CD4-positive, CD25-positive, alpha-beta regulatory T cell (primary cell): Measurements from ENCODE around the gene ITGB8. TPM values are rescaled to one million over a fixed set of nuclear protein-coding genes. Genes with fewer than 3 reads are reported as not detected.

Source experiments
- ATAC-seq, 2 donors: fragments of 150-1000 bp; cut with Tn5 transposase; one replicate each; pipeline ENCODE4 v1.10.0; 2021; ENCODE audit warnings: low read depth in 2 of 2, moderate number of reproducible peaks in 2 of 2, moderate library complexity in 1 of 2
- DNase-seq, 3 donors: peaks; one replicate each; pipeline versions ENCODE4 v3.0.0 to v3.0.0-alpha.2; 2012 to 2022; ENCODE audit warnings: mixed read lengths in 1 of 3
- H3K27ac ChIP-seq: one replicate; pipeline ENCODE4 v1.7.0; 2013; ENCODE audit warnings: mild to moderate bottlenecking, low read length; ENCODE audit not compliant: insufficient read depth, poor library complexity, severe bottlenecking
- H3K27me3 ChIP-seq: one replicate; pipeline ENCODE4 v1.7.0; 2013; ENCODE audit warnings: low read length; ENCODE audit not compliant: control insufficient read depth, insufficient read depth
- H3K36me3 ChIP-seq: one replicate; pipeline ENCODE4 v1.7.0; 2013; ENCODE audit warnings: mild to moderate bottlenecking, low read length, moderate library complexity; ENCODE audit not compliant: control insufficient read depth, insufficient read depth
- H3K4me1 ChIP-seq: 2 replicates; pipeline ENCODE4 v1.7.0; 2013; ENCODE audit warnings: mild to moderate bottlenecking, low read length; ENCODE audit not compliant: insufficient read depth, control insufficient read depth, poor library complexity, severe bottlenecking
- H3K4me3 ChIP-seq: one replicate; pipeline ENCODE4 v1.7.0; 2013; ENCODE audit warnings: low read depth, mild to moderate bottlenecking, low read length, moderate library complexity
- H3K9me3 ChIP-seq, 2 experiments: 1 replicate in 1 of 2; 2 replicates in 1 of 2; pipeline ENCODE4 v1.7.0; 2013; ENCODE audit warnings: low read length in 2 of 2, mild to moderate bottlenecking in 1 of 2, moderate library complexity in 1 of 2; ENCODE audit not compliant: control insufficient read depth in 2 of 2
- H3K27ac Mint-ChIP-seq, 3 donors: one replicate each; pipeline ENCODE4 v1.8.0; 2020 to 2022; ENCODE audit warnings: mild to moderate bottlenecking in 3 of 3, mixed read lengths in 3 of 3, moderate library complexity in 2 of 3
- H3K27me3 Mint-ChIP-seq: one replicate; pipeline ENCODE4 v1.8.0; 2022; ENCODE audit warnings: mild to moderate bottlenecking, mixed read lengths
- H3K36me3 Mint-ChIP-seq: one replicate; pipeline ENCODE4 v1.8.0; 2020; ENCODE audit warnings: mixed read lengths
- H3K4me1 Mint-ChIP-seq, 4 donors: one replicate each; pipeline ENCODE4 v1.8.0; 2020 to 2022; ENCODE audit warnings: mixed read lengths in 4 of 4, mild to moderate bottlenecking in 1 of 4
- H3K4me3 Mint-ChIP-seq, 4 donors: one replicate each; pipeline ENCODE4 v1.8.0; 2020 to 2022; ENCODE audit warnings: mild to moderate bottlenecking in 4 of 4, mixed read lengths in 4 of 4, moderate library complexity in 3 of 4
- H3K9me3 Mint-ChIP-seq, 7 donors: one replicate each; pipeline ENCODE4 v1.8.0; 2020 to 2022; ENCODE audit warnings: mixed read lengths in 7 of 7, mild to moderate bottlenecking in 3 of 7, moderate library complexity in 2 of 7
- polyA plus RNA-seq, 4 donors: library from polyadenylated mRNA; unstranded; fragments of 300-500 nt; fragmentation: Illumina TruSeq; gene quantifications; one replicate each; pipeline ENCODE4 v1.2.3, GENCODE V29; 2021
- total RNA-seq: library from RNA; stranded (reverse); gene quantifications from one replicate; pipeline ENCODE4 v1.2.3, GENCODE V29; 2022

Gene ITGB8
- total and polyA plus RNA-seq, 5 donors from 2014 or later: 0.06 to 2.1 (median 0.55) TPM; not detected in 2

DNA sequence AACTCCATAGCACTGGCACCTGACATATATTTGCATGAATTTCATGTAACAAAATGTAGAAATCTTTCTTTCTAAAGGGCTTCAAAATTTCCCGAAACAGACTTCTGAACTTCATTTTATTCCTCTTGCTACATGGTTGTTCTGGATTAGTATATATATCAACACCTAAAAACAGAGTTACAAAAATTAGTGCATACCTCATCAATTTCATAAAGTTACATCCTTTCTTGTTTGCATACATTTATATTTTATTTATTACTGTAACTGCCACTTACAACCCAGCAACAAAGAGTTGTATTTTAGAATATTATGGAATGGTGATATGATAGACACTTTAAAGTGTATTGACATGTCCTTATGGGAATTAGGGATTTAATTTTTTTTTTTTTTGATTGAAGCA is 2.0 kb upstream of the ITGB8 start:
- H3K4me1 Mint-ChIP-seq: peaks cover 0 to 27% (median 12%) of the 10 kb centered on the region in 4 donors
- no peaks in the 10 kb centered on the region for H3K36me3 ChIP-seq
- H3K36me3 Mint-ChIP-seq: no peaks in the 10 kb centered on the region
- H3K9me3 Mint-ChIP-seq: peaks cover 0 to 6% (median 0%) of the 10 kb centered on the region in 7 donors
- no peak overlapping the region for H3K27ac ChIP-seq
- H3K27me3 ChIP-seq: peaks cover 11% of the 10 kb centered on the region
- H3K4me3 Mint-ChIP-seq: peak overlapping the region in 2 of 4 donors; percentile 78 to 91
- H3K27ac Mint-ChIP-seq: no peak overlapping the region
- no peaks in the 10 kb centered on the region for H3K9me3 ChIP-seq
- DNase-seq: no peak
- H3K4me3 ChIP-seq: no peak overlapping the region
- peaks cover 31% of the 10 kb centered on the region for H3K27me3 Mint-ChIP-seq
- H3K4me1 ChIP-seq: peaks cover 21% of the 10 kb centered on the region
- ATAC-seq: no peak

GRCh38 chr7:20329389-20330238 is 1.1 kb upstream of the ITGB8 start:
- Mint-ChIP-seq H3K4me1 (peaks cover 0 to 27% (median 12%) of the 10 kb centered on the region in 4 donors), H3K27me3 (peaks cover 31% of the 10 kb centered on the region), H3K9me3 (peaks cover 0 to 5% (median 0%) of the 10 kb centered on the region in 7 donors), H3K4me3 (peak overlapping the region; percentile 78 to 96 (median 93)), H3K36me3 (no peaks in the 10 kb centered on the region), H3K27ac (peak overlapping the region in 2 of 3 donors; percentile 32 to 87)
- peaks cover 11% of the 10 kb centered on the region for H3K27me3 ChIP-seq
- DNase-seq (peak in 1 of 3 donors; percentile 34), ATAC-seq (no peak)
- no peaks in the 10 kb centered on the region for H3K36me3 ChIP-seq
- H3K27ac ChIP-seq: peak overlapping the region; percentile 21
- H3K9me3 ChIP-seq: no peaks in the 10 kb centered on the region
- H3K4me1 ChIP-seq: peaks cover 21% of the 10 kb centered on the region
- H3K4me3 ChIP-seq: peak overlapping the region; percentile 55

GRCh38 chr7:20330928-20331909 is 519 bp downstream of the ITGB8 start:
- H3K9me3 ChIP-seq: no peaks in the 10 kb centered on the region
- H3K36me3 ChIP-seq: no peaks in the 10 kb centered on the region
- peaks cover 11% of the 10 kb centered on the region for H3K27me3 ChIP-seq
- Mint-ChIP-seq H3K4me1 (peaks cover 0 to 27% (median 12%) of the 10 kb centered on the region in 4 donors), H3K4me3 (peak overlapping the region; percentile 86 to 94 (median 92)), H3K9me3 (peaks cover 0 to 5% (median 0%) of the 10 kb centered on the region in 7 donors), H3K27me3 (peaks cover 32% of the 10 kb centered on the region), H3K36me3 (no peaks in the 10 kb centered on the region), H3K27ac (peak overlapping the region in 2 of 3 donors; percentile 38 to 78)
- ATAC-seq (peak; percentile 9 to 32), DNase-seq (peak; percentile 1 to 28 (median 1))
- no peak overlapping the region for H3K27ac ChIP-seq
- peaks cover 21% of the 10 kb centered on the region for H3K4me1 ChIP-seq
- no peak overlapping the region for H3K4me3 ChIP-seq

DNA sequence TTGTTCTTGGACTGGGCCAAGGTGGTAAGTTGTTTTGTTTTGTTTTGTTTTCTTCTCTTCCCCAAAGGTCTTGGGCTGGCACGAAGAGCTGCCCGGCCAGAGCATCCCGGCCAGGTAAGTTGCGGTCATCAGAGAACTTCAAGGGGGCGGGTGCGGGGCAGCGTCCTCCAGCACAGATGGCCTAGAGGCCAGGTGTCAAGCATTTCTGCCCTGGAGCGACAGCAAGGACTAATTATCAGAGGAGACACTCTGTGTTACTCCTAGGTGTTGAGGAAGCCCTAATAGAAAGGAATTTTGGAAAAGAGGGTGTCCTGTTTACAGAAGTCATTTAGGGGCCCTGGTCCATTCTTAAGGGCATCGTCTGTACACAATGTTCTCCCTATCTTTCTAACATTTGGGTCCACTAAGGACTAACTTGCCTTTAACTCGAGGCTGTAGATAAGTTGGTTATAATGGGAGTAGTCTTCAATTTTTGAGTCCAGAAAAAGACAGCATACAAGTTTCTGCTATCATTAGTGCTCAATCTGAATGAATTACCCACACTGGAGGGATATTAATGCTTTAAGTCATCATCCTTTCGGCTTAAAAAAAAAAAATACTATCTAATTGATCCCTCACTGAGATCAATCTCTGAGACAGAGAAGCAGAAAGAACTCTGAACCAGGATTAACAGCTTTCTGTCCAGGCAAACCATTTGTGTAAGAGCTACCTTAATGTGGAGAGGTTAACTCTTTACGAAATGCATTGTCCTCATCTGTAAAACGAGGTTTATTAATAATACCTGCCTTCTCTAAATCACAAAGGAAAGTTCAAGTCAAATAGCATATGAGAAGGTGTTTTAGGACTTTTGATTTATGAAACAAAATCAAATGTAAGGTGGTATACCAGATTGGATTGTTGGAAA is 1.5 kb downstream of the ITGB8 start:
- H3K27me3 Mint-ChIP-seq: peaks cover 30% of the 10 kb centered on the region
- no peaks in the 10 kb centered on the region for H3K36me3 ChIP-seq
- H3K4me3 ChIP-seq: peak overlapping the region; percentile 23
- H3K27ac Mint-ChIP-seq: peak overlapping the region in 2 of 3 donors; percentile 38 to 78
- H3K4me3 Mint-ChIP-seq: peak overlapping the region; percentile 76 to 93 (median 84)
- peaks cover 11% of the 10 kb centered on the region for H3K27me3 ChIP-seq
- no peak overlapping the region for H3K27ac ChIP-seq
- no peak for ATAC-seq
- peaks cover 0 to 27% (median 12%) of the 10 kb centered on the region in 4 donors for H3K4me1 Mint-ChIP-seq
- no peaks in the 10 kb centered on the region for H3K9me3 ChIP-seq
- DNase-seq: no peak
- no peaks in the 10 kb centered on the region for H3K36me3 Mint-ChIP-seq
- H3K9me3 Mint-ChIP-seq: peaks cover 0 to 5% (median 0%) of the 10 kb centered on the region in 7 donors
- H3K4me1 ChIP-seq: peaks cover 21% of the 10 kb centered on the region

- no peaks in the 10 kb centered on the region for H3K4me1 Mint-ChIP-seq
- DNase-seq: no peak
- no peak for ATAC-seq
Observed at GRCh38 chr7:20338285-20338684, 7.6 kb downstream of the ITGB8 start.

GRCh38 chr7:20340839-20341238 is 10.1 kb downstream of the ITGB8 start:
- no peak for ATAC-seq
- Mint-ChIP-seq H3K27me3 (no peaks in the 10 kb centered on the region), H3K27ac (no peak overlapping the region), H3K36me3 (no peaks in the 10 kb centered on the region), H3K4me3 (no peak overlapping the region), H3K9me3 (peaks cover 0 to 3% (median 0%) of the 10 kb centered on the region in 7 donors), H3K4me1 (no peaks in the 10 kb centered on the region)
- no peak for DNase-seq
- H3K4me3 ChIP-seq: no peak overlapping the region
- no peak overlapping the region for H3K27ac ChIP-seq
- no peaks in the 10 kb centered on the region for H3K36me3 ChIP-seq
- no peaks in the 10 kb centered on the region for H3K27me3 ChIP-seq
- no peaks in the 10 kb centered on the region for H3K9me3 ChIP-seq
- H3K4me1 ChIP-seq: no peaks in the 10 kb centered on the region

More at GRCh38 chr7:20338285-20338684, 7.6 kb downstream of the ITGB8 start:
- peaks cover 5% of the 10 kb centered on the region for H3K27me3 Mint-ChIP-seq
- Histone ChIP-seq H3K9me3 (no peaks in the 10 kb centered on the region), H3K4me3 (no peak overlapping the region), H3K27me3 (no peaks in the 10 kb centered on the region), H3K4me1 (no peaks in the 10 kb centered on the region), H3K36me3 (no peaks in the 10 kb centered on the region), H3K27ac (no peak overlapping the region)
- H3K36me3 Mint-ChIP-seq: no peaks in the 10 kb centered on the region
- H3K4me3 Mint-ChIP-seq: no peak overlapping the region
- H3K9me3 Mint-ChIP-seq: peaks cover 0 to 3% (median 0%) of the 10 kb centered on the region in 7 donors
- no peak overlapping the region for H3K27ac Mint-ChIP-seq
